Transverse colon (tissue), 4 donors: ENCODE measurements around the gene SEMA3E. TPM values are rescaled to one million over a fixed set of nuclear protein-coding genes. Genes with fewer than 3 reads are reported as not detected.
"Not testable (repeated sequence)": the region's sequence is repeated elsewhere in the genome, so short reads cannot be mapped to it uniquely, and the experiment has no call there.

Source experiments
- DNase-seq: peaks from one replicate; pipeline ENCODE4 v3.0.0-alpha.2; 2019
- H3K27ac ChIP-seq, 4 donors: fragments of 200-600 bp; sonication (generic); 2 replicates each; pipeline ENCODE4 v1.5.1; 2016 to 2018; ENCODE audit warnings: inconsistent platforms in 4 of 4
- H3K27me3 ChIP-seq: fragments of 200-600 bp; sonication (generic); 2 replicates; pipeline ENCODE4 v1.5.1; 2017; ENCODE audit warnings: inconsistent platforms
- H3K36me3 ChIP-seq, 4 donors: fragments of 200-600 bp; sonication (generic); 2 replicates each; pipeline ENCODE4 v1.5.1; 2017 to 2019; ENCODE audit warnings: inconsistent platforms in 4 of 4
- H3K4me1 ChIP-seq, 4 donors: fragments of 200-600 bp; sonication (generic); 2 replicates each; pipeline ENCODE4 v1.5.1; 2017 to 2020; ENCODE audit warnings: inconsistent platforms in 4 of 4
- H3K4me3 ChIP-seq, 4 donors: fragments of 200-600 bp; sonication (generic); 1 replicate in 1 of 4; 2 replicates in 3 of 4; pipeline versions ENCODE4 v1.5.1 to v1.6.1; 2017 to 2019; ENCODE audit warnings: inconsistent platforms in 4 of 4
- H3K9me3 ChIP-seq, 2 donors: fragments of 200-600 bp; sonication (generic); 2 replicates each; pipeline ENCODE4 v1.5.1; 2017 to 2019; ENCODE audit warnings: inconsistent platforms in 2 of 2
- CTCF ChIP-seq, 5 experiments: fragments of 200-600 bp in 3 of 5; fragments of 450-650 bp in 2 of 5; sonication (generic) in 3 of 5; IDR thresholded peaks; 1 replicate in 2 of 5; 2 replicates in 3 of 5; pipeline ENCODE4 v1.5.1; 2016 to 2017; ENCODE audit warnings: antibody characterized with exemption in 5 of 5, inconsistent platforms in 3 of 5, mild to moderate bottlenecking in 2 of 5, moderate library complexity in 1 of 5
- EP300 ChIP-seq: sonication (generic); formaldehyde crosslinking; IDR thresholded peaks from one replicate; pipeline ENCODE4 v1.6.1; 2017; ENCODE audit warnings: antibody characterized with exemption, low read depth
- POLR2A ChIP-seq: fragments of 450-650 bp; IDR thresholded peaks from one replicate; pipeline ENCODE4 v1.6.1; 2016; ENCODE audit warnings: antibody characterized with exemption, mild to moderate bottlenecking, moderate library complexity
- POLR2AphosphoS5 ChIP-seq, 3 donors: sonication (generic); formaldehyde crosslinking; IDR thresholded peaks; one replicate each; pipeline ENCODE4 v1.6.1; 2016; ENCODE audit warnings: antibody characterized with exemption in 3 of 3
- WGBS, 2 donors: methylation state at CpG; one replicate each; pipeline ENCODE4 v1.1.5; 2018; ENCODE audit warnings: low coverage in 1 of 2; 5-methylcytosine and 5-hydroxymethylcytosine counted together
- in situ Hi-C, 4 donors: fragments of 200-750 bp; cut with MboI; loops; one replicate each; pipeline versions ENCODE4 v1.15.0 to v1.15.1; 2017; ENCODE audit warnings: low sequenced_read_pairs in 3 of 4, low pct_ligation_motif_present in 1 of 4, low pct_unique_long_range_greater_than_20kb in 1 of 4
- intact Hi-C: fragments of 100-400 bp; cut with DNase I; formaldehyde crosslinking; loops from one replicate; pipeline ENCODE4 v1.15.1; 2023; ENCODE audit warnings: low total_unique reads
- total RNA-seq, 4 donors: library from RNA; depleted of rRNA; stranded (reverse); fragments of >200 nt; gene quantifications; one replicate each; pipeline ENCODE4 v1.1.0, GENCODE V29; 2016

Gene SEMA3E
- total RNA-seq, 4 donors from 2014 or later: 0.95 to 3.8 (median 1.4) TPM; not detected in 1

DNA sequence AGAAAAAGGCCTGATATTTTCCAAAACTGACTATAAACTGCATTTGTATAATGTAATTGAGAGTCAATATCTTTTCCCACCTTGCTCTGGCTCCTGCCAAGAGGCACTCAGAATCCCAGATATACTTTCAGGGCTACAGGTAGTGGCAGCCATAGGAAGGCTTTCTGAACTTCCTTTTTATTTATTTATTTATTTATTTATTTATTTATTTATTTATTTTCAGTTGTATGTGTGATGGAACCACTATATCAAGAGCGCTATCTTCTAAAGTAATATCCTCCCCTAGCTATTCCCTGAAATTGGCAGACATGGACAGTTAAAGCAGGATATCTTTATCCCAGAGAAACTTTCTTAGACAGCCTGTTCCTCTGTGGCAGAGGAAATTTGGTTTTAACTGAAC is 86.7 kb downstream of the SEMA3E start:
- H3K27ac ChIP-seq: no peak overlapping the region
- in situ Hi-C loops (no loop called here), intact Hi-C loops (no loop called here)
- no peaks in the 10 kb centered on the region for H3K4me1 ChIP-seq
- H3K4me3 ChIP-seq: no peak overlapping the region
- no peaks in the 10 kb centered on the region for H3K9me3 ChIP-seq
- DNase-seq: no peak
- H3K36me3 ChIP-seq: no peaks in the 10 kb centered on the region
- no peak for TF ChIP-seq CTCF (IDR thresholded peaks at IDR 0.05)
- no peak for TF ChIP-seq EP300
- TF ChIP-seq POLR2A: no peak
- TF ChIP-seq POLR2AphosphoS5 (IDR thresholded peaks at IDR 0.05): no peak
- H3K27me3 ChIP-seq: no peaks in the 10 kb centered on the region
- WGBS, 2 donors: 90 to 100% methylated on average over 1 of the region's 1 CpG

DNA sequence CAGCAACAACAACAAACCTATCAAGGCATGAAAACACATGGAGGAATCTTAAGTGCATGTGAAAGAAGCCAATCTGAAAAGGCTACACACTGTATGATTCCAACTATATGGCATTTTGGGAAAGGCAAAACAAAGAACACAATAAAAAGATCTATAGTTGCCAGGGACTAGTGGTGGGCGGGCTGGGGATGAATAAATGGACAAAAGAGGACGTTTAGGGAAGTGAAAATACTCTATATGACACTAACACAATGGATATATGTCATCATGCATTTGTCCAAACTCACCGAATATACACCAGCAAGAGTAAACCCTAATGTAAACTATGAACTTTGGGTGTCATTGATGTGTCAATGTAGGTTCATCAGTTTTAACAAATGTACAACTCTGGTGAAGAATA is 89.1 kb downstream of the SEMA3E start:
- TF ChIP-seq EP300 (no peak), POLR2A (no peak), POLR2AphosphoS5 (IDR thresholded peaks at IDR 0.05) (no peak), CTCF (IDR thresholded peaks at IDR 0.05) (no peak)
- in situ Hi-C loops: no loop called here

DNA sequence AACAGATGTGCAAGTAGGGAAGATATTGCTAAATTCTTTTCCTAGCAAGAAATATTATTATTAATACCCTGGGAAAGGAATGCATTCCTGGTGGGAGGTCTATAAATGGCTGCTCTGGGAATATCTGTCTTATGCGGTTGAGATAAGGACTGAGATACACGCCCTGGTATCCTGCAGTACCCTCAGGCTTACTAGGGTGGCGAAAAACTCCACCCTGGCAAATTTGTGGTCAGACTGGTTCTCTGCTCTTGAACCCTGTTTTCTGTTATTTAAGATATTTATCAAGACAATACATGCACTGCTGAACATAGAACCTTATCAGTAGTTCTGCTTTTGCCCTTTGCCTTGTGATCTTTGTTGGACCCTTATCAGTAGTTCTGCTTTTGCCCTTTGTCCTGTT is 96.4 kb downstream of the SEMA3E start:
- H3K4me1 ChIP-seq, H3K36me3 ChIP-seq, DNase-seq, in situ Hi-C loops, H3K9me3 ChIP-seq, H3K4me3 ChIP-seq, H3K27me3 ChIP-seq, intact Hi-C loops, H3K27ac ChIP-seq: not testable (repeated sequence)
- WGBS, 2 donors: 70% methylated on average over 3 of the region's 3 CpGs; no CpG with 5 or more reads in 1 of the 2 donors

More for the DNA sequence above, 89.1 kb downstream of the SEMA3E start:
- Histone ChIP-seq H3K4me3 (no peak overlapping the region), H3K36me3 (no peaks in the 10 kb centered on the region), H3K9me3 (no peaks in the 10 kb centered on the region), H3K27me3 (no peaks in the 10 kb centered on the region), H3K4me1 (no peaks in the 10 kb centered on the region), H3K27ac (no peak overlapping the region)
- intact Hi-C loops: no loop called here
- WGBS, 2 donors: 72 to 83% methylated on average over 3 of the region's 3 CpGs
- no peak for DNase-seq

DNA sequence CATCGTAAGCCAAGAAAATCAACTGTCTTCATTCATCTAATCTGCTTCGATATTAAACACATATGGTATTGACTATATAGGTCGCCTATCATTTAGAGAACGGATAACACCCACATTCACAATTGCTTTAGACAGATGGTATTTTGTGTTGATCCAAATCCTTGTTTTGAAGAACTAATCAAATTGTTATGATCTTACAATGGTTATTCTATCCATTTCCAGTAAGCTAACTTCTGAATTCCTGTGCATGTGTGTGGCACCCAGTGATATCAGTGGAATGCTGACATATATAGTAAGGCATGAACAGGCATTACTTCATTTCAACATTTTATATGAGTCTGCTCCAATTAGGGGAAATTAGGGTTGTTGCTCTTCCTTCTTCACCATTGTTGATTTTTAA is 98.8 kb downstream of the SEMA3E start:
- in situ Hi-C loops: no loop called here
- intact Hi-C loops: no loop called here

More for the DNA sequence above, 98.8 kb downstream of the SEMA3E start:
- H3K4me3 ChIP-seq: no peak overlapping the region
- peaks cover 0 to 9% (median 3%) of the 10 kb centered on the region in 4 donors for H3K4me1 ChIP-seq
- H3K27ac ChIP-seq: no peak overlapping the region
- DNase-seq: no peak
- no peaks in the 10 kb centered on the region for H3K9me3 ChIP-seq
- WGBS, 2 donors: 92 to 98% methylated on average over 4 of the region's 4 CpGs
- H3K27me3 ChIP-seq: no peaks in the 10 kb centered on the region
- H3K36me3 ChIP-seq: no peaks in the 10 kb centered on the region
- TF ChIP-seq POLR2A (no peak), CTCF (IDR thresholded peaks at IDR 0.05) (no peak), EP300 (no peak), POLR2AphosphoS5 (IDR thresholded peaks at IDR 0.05) (no peak)
